ENCODE measurements around the gene LAMA2. TPM values are rescaled to one million over a fixed set of nuclear protein-coding genes. Genes with fewer than 3 reads are reported as not detected.

The LAMA2 gene
- total RNA-seq, 1 donor, result 9.4 TPM

DNA sequence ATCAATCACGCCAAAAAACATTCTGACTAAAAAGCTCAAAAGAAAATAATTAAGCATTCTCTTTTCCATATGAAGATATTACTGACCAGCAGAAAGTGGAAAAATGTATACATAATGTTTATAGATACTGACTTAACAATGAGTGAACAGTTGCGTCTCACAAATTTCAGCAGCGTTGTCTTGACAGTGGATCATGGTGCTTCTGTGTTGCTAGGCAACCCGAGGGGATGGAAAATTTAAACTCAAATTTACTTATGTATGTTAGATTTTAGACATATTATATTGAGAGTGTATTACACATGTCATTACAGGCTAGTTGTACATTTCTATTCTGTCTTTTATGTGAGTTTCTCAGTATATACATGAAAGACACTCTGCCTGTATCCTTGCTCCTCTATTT lies 110.2 kb downstream of the LAMA2 start:
- H3K27ac ChIP-seq (ENCODE audit: low read depth, low read length), result no peak overlapping the region
- H3K4me1 ChIP-seq (ENCODE audit: insufficient read depth, low read length), result no peaks in the 10 kb centered on the region
- H3K79me2 ChIP-seq (ENCODE audit: insufficient read depth, low read length), result no peaks in the 10 kb centered on the region
- H3K4me3 ChIP-seq (ENCODE audit: insufficient read depth, low read length), result no peak overlapping the region
- TF ChIP-seq, protein P1, sequence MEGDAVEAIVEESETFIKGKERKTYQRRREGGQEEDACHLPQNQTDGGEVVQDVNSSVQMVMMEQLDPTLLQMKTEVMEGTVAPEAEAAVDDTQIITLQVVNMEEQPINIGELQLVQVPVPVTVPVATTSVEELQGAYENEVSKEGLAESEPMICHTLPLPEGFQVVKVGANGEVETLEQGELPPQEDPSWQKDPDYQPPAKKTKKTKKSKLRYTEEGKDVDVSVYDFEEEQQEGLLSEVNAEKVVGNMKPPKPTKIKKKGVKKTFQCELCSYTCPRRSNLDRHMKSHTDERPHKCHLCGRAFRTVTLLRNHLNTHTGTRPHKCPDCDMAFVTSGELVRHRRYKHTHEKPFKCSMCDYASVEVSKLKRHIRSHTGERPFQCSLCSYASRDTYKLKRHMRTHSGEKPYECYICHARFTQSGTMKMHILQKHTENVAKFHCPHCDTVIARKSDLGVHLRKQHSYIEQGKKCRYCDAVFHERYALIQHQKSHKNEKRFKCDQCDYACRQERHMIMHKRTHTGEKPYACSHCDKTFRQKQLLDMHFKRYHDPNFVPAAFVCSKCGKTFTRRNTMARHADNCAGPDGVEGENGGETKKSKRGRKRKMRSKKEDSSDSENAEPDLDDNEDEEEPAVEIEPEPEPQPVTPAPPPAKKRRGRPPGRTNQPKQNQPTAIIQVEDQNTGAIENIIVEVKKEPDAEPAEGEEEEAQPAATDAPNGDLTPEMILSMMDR (IDR thresholded peaks at IDR 0.05; ENCODE audit: extremely low read depth, low read depth, low read length), result no peak
- no peak overlapping the region for H3K4me2 ChIP-seq (ENCODE audit: insufficient read depth, low read length)
- no peaks in the 10 kb centered on the region for H4K20me1 ChIP-seq (ENCODE audit: insufficient read depth, low read length)
- H3K9me3 ChIP-seq (ENCODE audit: low read depth, low read length), result no peaks in the 10 kb centered on the region
- DNase-seq (ENCODE audit: insufficient read length, low spot score, missing footprints), result no peak
- no peaks in the 10 kb centered on the region for H3K36me3 ChIP-seq (ENCODE audit: insufficient read depth, low read length)
- no peaks in the 10 kb centered on the region for H3K27me3 ChIP-seq (ENCODE audit: insufficient read depth, low read length)
- no peak overlapping the region for H2AFZ ChIP-seq (ENCODE audit: low read length)

DNA sequence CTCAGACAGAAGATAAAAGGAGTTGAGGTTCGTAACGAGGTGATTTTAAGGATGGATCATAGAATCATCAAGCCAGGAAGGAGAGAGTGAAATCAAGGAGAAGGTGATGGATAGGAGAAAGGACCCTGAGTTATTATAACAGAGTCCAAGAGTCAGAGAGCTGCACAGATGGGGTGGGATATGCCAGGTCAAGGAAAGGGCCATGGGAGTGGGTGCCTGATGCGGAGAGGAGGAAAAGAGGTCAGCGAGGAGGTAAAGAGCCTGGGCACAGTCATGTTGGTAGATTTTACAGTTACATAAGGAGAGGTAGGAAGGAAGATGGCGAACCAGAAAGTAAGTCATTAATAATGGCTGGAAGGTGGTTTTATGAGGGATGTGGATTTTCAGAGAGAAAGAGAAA lies 114.9 kb downstream of the LAMA2 start:
- DNase-seq (ENCODE audit: insufficient read length, low spot score, missing footprints), result peak; percentile 19
- no peak overlapping the region for H2AFZ ChIP-seq (ENCODE audit: low read length)
- H3K4me1 ChIP-seq (ENCODE audit: insufficient read depth, low read length), result no peaks in the 10 kb centered on the region
- no peaks in the 10 kb centered on the region for H3K27me3 ChIP-seq (ENCODE audit: insufficient read depth, low read length)
- H3K27ac ChIP-seq (ENCODE audit: low read depth, low read length), result no peak overlapping the region
- H3K36me3 ChIP-seq (ENCODE audit: insufficient read depth, low read length), result no peaks in the 10 kb centered on the region
- H4K20me1 ChIP-seq (ENCODE audit: insufficient read depth, low read length), result no peaks in the 10 kb centered on the region
- TF ChIP-seq, protein P1 (IDR thresholded peaks at IDR 0.05; ENCODE audit: extremely low read depth, low read depth, low read length), result no peak
- H3K4me2 ChIP-seq (ENCODE audit: insufficient read depth, low read length), result no peak overlapping the region
- no peaks in the 10 kb centered on the region for H3K9me3 ChIP-seq (ENCODE audit: low read depth, low read length)
- H3K4me3 ChIP-seq (ENCODE audit: insufficient read depth, low read length), result no peak overlapping the region
- no peaks in the 10 kb centered on the region for H3K79me2 ChIP-seq (ENCODE audit: insufficient read depth, low read length)

DNA sequence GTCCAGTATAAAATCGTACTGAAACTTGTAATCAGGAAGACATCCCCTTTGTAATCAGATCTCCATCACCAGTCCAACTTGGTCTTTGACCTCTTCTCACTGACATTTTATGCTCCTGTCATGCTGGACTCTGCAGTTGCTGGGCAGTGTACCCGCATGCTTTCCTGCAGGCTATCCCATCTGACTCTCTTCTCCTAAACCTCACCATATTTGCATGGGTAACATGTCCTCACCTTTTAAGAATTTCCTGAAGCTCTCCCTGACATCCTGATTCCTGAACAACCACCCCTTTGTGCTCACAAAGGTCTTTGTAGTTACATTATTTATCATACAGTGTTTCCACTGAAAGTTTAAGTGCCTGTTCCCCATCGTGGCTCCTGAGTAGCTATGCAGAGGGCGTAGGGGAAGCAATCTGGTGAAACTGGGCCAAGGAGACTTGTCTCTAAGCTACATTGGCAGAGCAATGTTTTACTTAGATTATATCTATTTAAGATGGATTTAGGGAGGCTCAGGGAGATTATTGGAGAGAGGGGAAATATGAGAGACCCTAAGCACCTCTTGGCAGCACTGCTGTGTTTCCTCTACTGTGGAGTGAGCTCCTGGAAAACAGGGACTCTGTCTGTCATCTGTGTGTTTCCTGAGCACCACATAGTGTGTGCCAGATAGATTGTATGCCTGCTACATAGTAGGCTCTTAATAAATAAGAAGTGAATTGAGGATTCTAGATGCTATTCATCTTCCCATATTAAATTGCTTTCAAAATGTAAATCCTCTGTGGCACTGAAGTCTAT lies 124.0 kb downstream of the LAMA2 start:
- Histone ChIP-seq H3K4me3 (ENCODE audit: insufficient read depth, low read length) (no peak overlapping the region), H3K36me3 (ENCODE audit: insufficient read depth, low read length) (no peaks in the 10 kb centered on the region), H4K20me1 (ENCODE audit: insufficient read depth, low read length) (no peaks in the 10 kb centered on the region), H3K9me3 (ENCODE audit: low read depth, low read length) (no peaks in the 10 kb centered on the region), H2AFZ (ENCODE audit: low read length) (no peak overlapping the region), H3K27me3 (ENCODE audit: insufficient read depth, low read length) (peaks cover 2% of the 10 kb centered on the region), H3K4me2 (ENCODE audit: insufficient read depth, low read length) (no peak overlapping the region), H3K4me1 (ENCODE audit: insufficient read depth, low read length) (no peaks in the 10 kb centered on the region), H3K27ac (ENCODE audit: low read depth, low read length) (no peak overlapping the region), H3K79me2 (ENCODE audit: insufficient read depth, low read length) (no peaks in the 10 kb centered on the region)
- DNase-seq (ENCODE audit: insufficient read length, low spot score, missing footprints), result no peak
- TF ChIP-seq, protein P1 (IDR thresholded peaks at IDR 0.05; ENCODE audit: extremely low read depth, low read depth, low read length), result no peak

DNA sequence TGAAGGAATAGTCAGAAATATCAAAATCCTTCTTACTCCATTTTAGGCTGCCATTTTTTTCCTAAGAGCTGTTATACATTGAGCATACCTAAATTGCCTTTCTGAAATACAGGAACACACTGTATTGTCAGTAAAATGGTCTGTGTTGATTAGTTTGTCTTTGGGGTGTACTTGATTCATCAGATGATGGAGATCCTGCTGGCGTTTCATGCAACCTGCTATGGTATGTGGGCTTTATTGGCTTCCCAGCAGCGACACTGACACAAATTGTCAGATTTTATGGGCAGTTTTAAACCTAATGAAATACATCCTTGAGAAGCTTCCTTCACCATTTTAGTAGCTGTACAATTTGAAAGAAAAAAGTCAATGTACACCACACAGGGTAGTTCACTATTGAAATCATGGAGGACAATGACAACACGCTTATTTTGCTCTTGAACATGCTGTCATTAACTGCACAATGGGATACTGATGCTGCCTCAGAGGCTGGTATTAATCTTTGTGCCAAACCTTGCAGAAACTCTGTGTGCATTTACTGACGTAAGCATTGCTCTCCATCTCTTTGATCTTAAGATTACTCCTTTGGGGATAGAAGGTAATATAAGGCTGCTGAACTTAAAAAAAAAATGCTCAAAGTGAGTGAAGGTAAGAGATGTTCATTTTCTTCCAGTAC lies 124.9 kb downstream of the LAMA2 start:
- Histone ChIP-seq H3K4me3 (ENCODE audit: insufficient read depth, low read length) (no peak overlapping the region), H3K9me3 (ENCODE audit: low read depth, low read length) (no peaks in the 10 kb centered on the region), H3K4me2 (ENCODE audit: insufficient read depth, low read length) (no peak overlapping the region), H3K4me1 (ENCODE audit: insufficient read depth, low read length) (no peaks in the 10 kb centered on the region), H3K36me3 (ENCODE audit: insufficient read depth, low read length) (no peaks in the 10 kb centered on the region), H3K27me3 (ENCODE audit: insufficient read depth, low read length) (peaks cover 2% of the 10 kb centered on the region), H3K27ac (ENCODE audit: low read depth, low read length) (no peak overlapping the region), H3K79me2 (ENCODE audit: insufficient read depth, low read length) (no peaks in the 10 kb centered on the region), H4K20me1 (ENCODE audit: insufficient read depth, low read length) (no peaks in the 10 kb centered on the region), H2AFZ (ENCODE audit: low read length) (no peak overlapping the region)
- no peak for DNase-seq (ENCODE audit: insufficient read length, low spot score, missing footprints)
- TF ChIP-seq, protein P1 (IDR thresholded peaks at IDR 0.05; ENCODE audit: extremely low read depth, low read depth, low read length), result no peak

Measured in osteoblast (primary cell).